Caki2 (cell line): ENCODE results near the gene OR4D1. TPM values are rescaled to one million over a fixed set of nuclear protein-coding genes. Genes with fewer than 3 reads are reported as not detected.
"Not testable (repeated sequence)": the region's sequence is repeated elsewhere in the genome, so short reads cannot be mapped to it uniquely, and the experiment has no call there.

Experiments
- DNase-seq: peaks from one replicate; pipeline ENCODE4 v3.0.0-alpha.2; 2015; ENCODE audit warnings: low read depth
- in situ Hi-C: cut with HindIII; loops from 2 replicates; pipeline ENCODE4 v1.10.0; 2016; ENCODE audit warnings: low sequenced_read_pairs, low pct_unique_long_range_greater_than_20kb, mixed read lengths
- total RNA-seq: library from RNA; depleted of rRNA; stranded (reverse); fragments of >200 nt; shearing (Covaris generic); gene quantifications from 2 replicates; pipeline ENCODE4 v1.2.3, GENCODE V29; 2014; ENCODE audit warnings: low replicate concordance; rRNA removed

The OR4D1 gene
- total RNA-seq = not detected in 2 replicates

GRCh38 chr17:58147930-58148434 lies at the start of gene OR4D1:
TSS of gene OR4D1 (plus strand) at chr17:58148384. CDS start at chr17:58155154, 6,770 bp downstream.
- in situ Hi-C loops = no loop called here
- DNase-seq = no peak

GRCh38 chr17:58100506-58100905 lies 47.7 kb upstream of the OR4D1 start:
- DNase-seq = no peak
- in situ Hi-C loops = no loop called here

- DNase-seq, in situ Hi-C loops: not testable (repeated sequence)
Observed at GRCh38 chr17:58101898-58102297, 46.3 kb upstream of the OR4D1 start.

- in situ Hi-C loops = no loop called here
- DNase-seq = no peak
Observed at GRCh38 chr17:58105093-58105492, 43.1 kb upstream of the OR4D1 start.

GRCh38 chr17:58107306-58107705 lies 40.9 kb upstream of the OR4D1 start:
- in situ Hi-C loops = no loop called here
- no peak for DNase-seq

- in situ Hi-C loops = no loop called here
Observed at GRCh38 chr17:58109197-58109596, 39.0 kb upstream of the OR4D1 start.

GRCh38 chr17:58110012-58110411 lies 38.2 kb upstream of the OR4D1 start:
- in situ Hi-C loops = no loop called here
- DNase-seq = no peak

More at GRCh38 chr17:58109197-58109596, 39.0 kb upstream of the OR4D1 start:
- DNase-seq = no peak

- DNase-seq = no peak
- in situ Hi-C loops = no loop called here
Observed at GRCh38 chr17:58111676-58112075, 36.5 kb upstream of the OR4D1 start.

- in situ Hi-C loops = no loop called here
Observed at GRCh38 chr17:58112970-58113631, 35.1 kb upstream of the OR4D1 start.

GRCh38 chr17:58113947-58114346 lies 34.2 kb upstream of the OR4D1 start:
- DNase-seq = no peak
- in situ Hi-C loops = no loop called here

More at GRCh38 chr17:58112970-58113631, 35.1 kb upstream of the OR4D1 start:
- peak; percentile 49 for DNase-seq

- in situ Hi-C loops = no loop called here
Observed at GRCh38 chr17:58117382-58117781, 30.8 kb upstream of the OR4D1 start.

GRCh38 chr17:58119491-58119890 lies 28.7 kb upstream of the OR4D1 start:
- in situ Hi-C loops = no loop called here
- no peak for DNase-seq

More at GRCh38 chr17:58117382-58117781, 30.8 kb upstream of the OR4D1 start:
- no peak for DNase-seq

GRCh38 chr17:58120195-58120822 lies 27.9 kb upstream of the OR4D1 start:
- in situ Hi-C loops = no loop called here
- peak; percentile 34 for DNase-seq

GRCh38 chr17:58121925-58122324 lies 26.3 kb upstream of the OR4D1 start:
- DNase-seq = peak; percentile 12
- in situ Hi-C loops = no loop called here

GRCh38 chr17:58127846-58128245 lies 20.3 kb upstream of the OR4D1 start:
- no peak for DNase-seq
- in situ Hi-C loops = no loop called here

GRCh38 chr17:58132697-58133096 lies 15.5 kb upstream of the OR4D1 start:
- in situ Hi-C loops, DNase-seq: not testable (repeated sequence)

GRCh38 chr17:58136669-58137279 lies 11.4 kb upstream of the OR4D1 start:
- no peak for DNase-seq

GRCh38 chr17:58141505-58141904 lies 6.7 kb upstream of the OR4D1 start:
- no peak for DNase-seq

More at GRCh38 chr17:58136669-58137279, 11.4 kb upstream of the OR4D1 start:
- in situ Hi-C loops = no loop called here

GRCh38 chr17:58143335-58143734 lies 4.8 kb upstream of the OR4D1 start:
- in situ Hi-C loops = not testable (repeated sequence)

More at GRCh38 chr17:58141505-58141904, 6.7 kb upstream of the OR4D1 start:
- in situ Hi-C loops = no loop called here

More at GRCh38 chr17:58143335-58143734, 4.8 kb upstream of the OR4D1 start:
- DNase-seq = not testable (repeated sequence)
